SK-MEL-5 (cell line): ENCODE results near the gene IQCF2. TPM values are rescaled to one million over a fixed set of nuclear protein-coding genes. Genes with fewer than 3 reads are reported as not detected.
"Not testable (repeated sequence)": the region's sequence is repeated elsewhere in the genome, so short reads cannot be mapped to it uniquely, and the experiment has no call there.

Experiments used
- DNase-seq: peaks from one replicate; pipeline ENCODE4 v3.0.0-alpha.2; 2016; ENCODE audit warnings: low read depth, low spot score
- in situ Hi-C: cut with HindIII; loops from 2 replicates; pipeline ENCODE4 v1.10.0; 2016; ENCODE audit warnings: low sequenced_read_pairs, high pct_unique_total_duplicates, low pct_unique_long_range_greater_than_20kb
- polyA plus RNA-seq, 2 experiments: library from polyadenylated mRNA; depleted of rRNA; stranded (reverse); fragments of >200 nt; gene quantifications; 2 replicates each; pipeline ENCODE4 v1.2.3, GENCODE V29; 2015
- total RNA-seq: library from RNA; depleted of rRNA; stranded (reverse); fragments of >200 nt; shearing (Covaris generic); gene quantifications from 2 replicates; pipeline ENCODE4 v1.2.3, GENCODE V29; 2014; rRNA removed

Gene IQCF2
- total RNA-seq, result not detected in 2 replicates
- not detected in 2 replicates for polyA plus RNA-seq (2015; cell fraction: cytosol; rRNA removed)
- polyA plus RNA-seq (2015; cell fraction: nucleus; rRNA removed), result not detected in 2 replicates

DNA sequence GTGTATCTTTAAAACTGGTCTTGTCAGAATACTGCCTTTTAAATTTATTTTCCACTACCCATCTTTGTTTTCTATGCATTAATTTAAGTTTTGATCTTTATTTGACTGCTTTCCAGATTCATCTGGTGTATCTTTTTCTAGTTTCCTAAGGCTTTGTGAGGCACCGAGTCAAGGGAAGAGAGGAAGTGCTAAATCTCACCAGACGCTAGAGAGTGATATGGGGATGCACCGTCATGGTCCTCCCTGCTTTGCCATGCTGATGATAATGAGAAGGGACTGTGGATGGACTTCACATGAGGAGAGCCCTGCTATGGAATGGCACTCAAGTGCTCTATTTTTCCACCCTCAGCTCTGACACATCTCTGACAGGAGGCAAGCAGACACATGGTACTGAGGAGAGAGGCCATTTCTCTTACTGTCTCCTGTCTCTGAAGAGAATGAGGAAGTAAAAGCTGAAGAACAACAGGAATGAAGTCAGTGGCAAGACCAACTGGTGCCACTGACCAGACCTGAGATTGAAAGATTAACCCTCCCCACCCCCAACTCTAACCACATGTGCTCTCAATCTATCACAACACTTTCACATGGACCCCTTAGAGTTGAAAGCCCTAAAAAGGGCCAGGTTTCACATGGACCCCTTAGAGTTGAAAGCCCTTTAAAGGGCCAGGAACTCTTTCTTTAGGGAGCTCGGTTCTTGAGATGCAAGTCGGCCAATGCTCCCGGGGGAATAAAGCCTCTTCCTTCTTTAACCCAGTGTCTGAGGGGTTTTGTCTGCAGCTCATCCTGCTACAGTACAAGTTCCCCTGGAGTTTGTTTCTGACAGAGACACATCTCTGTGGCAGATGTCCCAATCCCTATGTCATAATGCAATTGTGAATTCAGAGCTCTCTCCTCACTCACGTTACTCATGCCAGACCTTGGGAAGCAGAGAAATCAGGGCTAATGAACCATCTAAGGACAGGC lies at the start of gene IQCF2:
Gene IQCF2, plus strand, starts transcription at position 913 of the 963 bp plus-strand sequence. CDS start 52 bp downstream, outside the sequence.
- no peak for DNase-seq
- in situ Hi-C loops, result no loop called here

DNA sequence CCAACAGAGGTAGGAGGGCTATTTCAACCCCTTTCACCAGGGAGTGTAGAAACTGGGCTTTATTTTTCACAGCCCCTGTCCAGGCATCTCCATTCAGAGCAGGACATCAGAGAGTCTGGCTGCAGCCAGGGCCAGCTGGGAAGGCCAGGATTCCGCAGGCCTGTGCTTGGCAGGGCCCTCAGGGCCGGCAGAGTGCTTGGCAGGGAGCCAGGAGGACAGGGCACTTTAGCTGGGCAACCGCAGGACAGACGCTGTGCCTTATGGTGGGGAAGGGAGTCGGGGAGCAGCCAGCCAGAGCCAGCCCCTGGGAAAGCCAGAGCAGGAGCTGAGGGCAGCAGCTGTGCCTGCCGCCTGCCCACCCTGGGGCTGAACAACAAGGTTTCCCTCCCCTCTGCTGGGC lies 47.9 kb upstream of the IQCF2 start:
- DNase-seq, result no peak
- in situ Hi-C loops, result no loop called here

DNA sequence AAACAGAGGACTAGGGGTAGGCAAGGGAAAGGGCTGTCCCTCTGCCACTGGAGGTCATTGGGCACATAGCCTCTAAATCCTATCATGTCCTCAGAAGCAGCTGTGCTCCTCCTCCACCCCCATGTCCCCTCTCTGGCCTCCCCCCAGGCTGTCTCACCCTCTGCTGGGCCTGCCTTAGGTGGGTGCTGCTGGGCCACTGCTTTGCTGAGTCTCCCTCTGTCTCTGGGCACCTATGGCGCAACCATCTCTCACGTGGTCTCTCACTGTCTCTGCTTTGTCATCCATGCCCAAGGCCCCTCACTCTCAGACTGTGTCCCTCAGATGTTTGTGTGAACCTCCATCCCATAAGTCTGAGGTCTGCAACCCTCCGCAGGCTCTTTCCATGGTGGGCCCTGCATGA lies 47.4 kb upstream of the IQCF2 start:
- DNase-seq, result no peak
- in situ Hi-C loops, result no loop called here

DNA sequence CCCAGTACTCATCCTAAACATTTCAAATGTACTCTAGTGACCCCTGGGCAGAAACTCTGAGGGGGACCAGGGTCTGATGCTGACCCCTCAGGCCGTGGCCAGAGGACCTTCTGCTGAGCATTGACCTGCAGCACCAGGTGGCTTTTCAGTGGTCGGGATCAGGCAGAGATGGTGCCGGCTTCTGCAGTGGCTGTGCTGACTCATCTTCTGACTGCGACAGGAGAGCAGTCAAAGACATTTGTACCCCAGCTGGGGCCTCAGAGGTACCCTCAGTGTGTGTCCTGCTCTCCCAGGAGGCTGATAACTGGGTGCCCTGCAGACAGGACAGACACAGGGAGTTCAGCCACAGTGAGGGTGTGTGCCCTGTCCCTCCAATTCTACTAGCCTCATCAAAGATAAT lies 45.8 kb upstream of the IQCF2 start:
- no peak for DNase-seq
- in situ Hi-C loops, result no loop called here

DNA sequence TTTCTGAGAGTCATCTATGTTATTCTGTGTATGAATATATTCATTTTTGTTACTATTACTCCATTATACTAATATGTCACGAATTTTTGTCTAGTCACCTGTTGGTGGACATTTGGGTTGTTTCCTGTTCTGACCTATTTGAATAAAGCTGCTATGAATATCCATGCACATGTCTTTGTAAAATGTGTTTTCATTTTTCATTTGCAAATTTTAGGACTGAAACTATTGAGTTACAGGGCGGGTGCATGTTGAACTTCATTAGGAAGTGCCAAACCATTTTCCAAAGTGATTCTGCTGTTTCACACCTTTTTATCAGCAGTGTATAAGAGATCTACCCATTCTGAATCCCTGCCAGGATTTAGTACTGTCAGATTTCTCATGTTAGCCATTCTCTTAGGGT lies 44.7 kb upstream of the IQCF2 start:
- in situ Hi-C loops, result no loop called here
- no peak for DNase-seq

DNA sequence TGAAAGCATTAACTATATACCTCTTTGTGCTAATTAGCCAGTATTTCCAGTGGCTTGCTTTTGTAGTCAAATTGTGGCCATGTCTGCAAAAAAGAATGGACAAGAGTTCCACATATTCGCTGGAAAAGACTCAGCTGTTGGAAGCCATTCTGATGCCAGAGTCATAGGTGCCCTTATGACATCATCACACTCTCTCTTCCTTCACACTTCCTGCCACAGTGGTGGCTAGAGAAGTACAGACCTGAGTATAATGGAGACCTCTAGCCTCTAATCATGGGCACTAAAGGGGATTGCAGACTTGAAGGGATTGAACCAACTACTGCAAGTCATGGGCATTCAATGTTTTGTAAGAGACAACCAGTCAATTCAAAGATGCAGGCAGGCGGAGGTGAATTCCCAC lies 44.0 kb upstream of the IQCF2 start:
- in situ Hi-C loops, result no loop called here
- DNase-seq, result no peak

- DNase-seq, result no peak
- in situ Hi-C loops, result no loop called here
Observed at GRCh38 chr3:51819151-51819550, 42.3 kb upstream of the IQCF2 start.

DNA sequence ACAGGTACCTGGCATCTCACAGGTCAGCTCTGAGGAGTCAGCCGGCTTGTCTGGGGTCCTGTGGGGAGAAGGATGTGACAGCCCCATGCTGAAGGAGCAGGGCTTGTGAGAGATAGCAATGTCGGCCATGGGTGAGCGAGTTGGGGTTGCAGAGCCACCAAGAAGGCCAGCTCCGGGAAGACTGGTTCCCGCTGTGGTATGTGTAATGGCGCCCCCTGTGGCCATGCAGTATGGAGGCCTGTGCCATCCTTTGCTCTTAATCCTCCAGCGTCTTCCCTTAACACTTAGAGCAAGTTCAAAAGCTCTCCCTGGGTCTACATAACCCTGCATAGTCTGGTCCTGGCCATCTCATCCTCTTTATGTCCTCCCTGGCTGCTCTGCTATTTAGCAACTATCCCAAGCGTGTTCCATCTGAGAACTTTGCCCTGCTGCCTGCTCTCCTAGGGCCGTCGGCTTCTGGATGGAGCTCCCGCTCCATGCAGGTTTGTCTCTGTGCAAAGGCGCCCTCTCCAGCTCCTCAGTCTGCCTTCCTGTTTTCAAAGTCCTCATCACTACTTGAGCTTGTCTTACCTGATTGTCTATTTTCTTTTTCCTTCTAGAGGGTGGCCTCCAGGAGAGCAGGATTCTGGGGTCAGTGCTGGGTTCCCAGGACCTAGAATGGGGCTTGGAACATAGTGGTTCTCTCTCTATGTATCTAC lies 41.6 kb upstream of the IQCF2 start:
- in situ Hi-C loops, result no loop called here
- peak; percentile 54 for DNase-seq

DNA sequence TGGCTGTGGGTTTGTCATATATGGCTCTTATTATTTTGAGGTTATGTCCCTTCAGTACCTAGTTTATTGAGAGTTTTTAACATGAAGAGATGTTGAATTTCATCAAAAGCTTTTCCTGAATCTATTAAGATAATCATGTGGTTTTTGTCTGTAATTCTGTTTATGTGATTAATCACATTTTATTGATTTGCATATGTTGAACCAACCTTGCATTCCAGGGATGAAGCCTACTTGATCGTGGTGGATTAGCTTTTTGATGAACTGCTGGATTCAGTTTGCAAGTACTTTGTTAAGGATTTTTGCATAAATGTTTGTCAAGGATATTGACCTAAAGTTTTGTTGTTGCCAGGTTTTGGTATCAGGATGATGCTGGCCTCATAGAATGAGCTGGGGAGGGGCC lies 33.1 kb upstream of the IQCF2 start:
- in situ Hi-C loops, result no loop called here
- no peak for DNase-seq

GRCh38 chr3:51830345-51830744 lies 31.1 kb upstream of the IQCF2 start:
- in situ Hi-C loops, result no loop called here
- DNase-seq, result no peak

DNA sequence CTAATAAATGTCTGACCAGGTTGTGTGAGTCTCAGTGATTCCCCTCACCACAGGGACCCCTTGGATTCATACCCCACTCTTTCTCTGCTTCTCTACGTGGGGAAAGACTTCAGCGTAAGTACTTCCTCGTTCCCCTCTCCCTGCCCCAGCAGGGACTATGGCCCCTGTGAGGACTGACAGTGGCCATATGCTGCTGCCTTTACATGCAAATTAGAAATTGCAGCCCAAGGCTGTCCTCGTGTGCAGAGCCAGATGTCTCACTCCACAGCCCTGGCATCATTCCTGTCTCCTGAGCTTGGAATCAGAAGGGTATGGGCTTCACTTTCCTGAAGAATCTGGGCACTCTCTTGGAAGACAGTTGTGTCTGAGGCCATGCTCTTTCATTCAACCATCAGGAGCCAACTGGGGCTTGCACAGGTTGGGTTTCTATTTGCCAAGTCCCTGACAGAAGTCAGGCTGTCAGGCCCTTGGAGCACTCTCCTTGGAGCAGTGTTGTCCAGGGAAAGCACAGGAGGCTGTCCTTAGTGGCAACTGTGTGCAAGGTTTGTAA lies 30.5 kb upstream of the IQCF2 start:
- in situ Hi-C loops, result no loop called here
- no peak for DNase-seq

- in situ Hi-C loops, result no loop called here
- peak; percentile 88 for DNase-seq
Observed at GRCh38 chr3:51836606-51837005, 24.8 kb upstream of the IQCF2 start.

DNA sequence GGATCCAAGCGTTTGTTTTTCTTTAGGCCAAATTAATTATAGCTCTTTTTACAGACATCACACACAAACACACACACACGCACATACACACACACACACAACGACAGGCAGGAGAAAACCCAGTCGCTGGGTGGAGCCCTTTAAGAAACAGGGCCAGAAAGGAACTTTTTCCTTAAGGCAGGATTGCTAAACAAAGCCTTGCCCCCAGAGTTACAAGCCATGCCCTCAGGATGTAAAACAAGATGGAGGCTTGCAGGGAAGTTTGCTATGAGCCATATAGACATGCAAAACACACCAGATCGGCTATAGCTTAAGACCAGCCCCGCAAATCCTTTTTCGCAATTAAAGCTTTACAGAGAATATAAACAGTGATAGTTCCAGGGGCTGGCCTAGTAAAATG lies 16.3 kb upstream of the IQCF2 start:
- in situ Hi-C loops, result no loop called here
- DNase-seq, result no peak

- in situ Hi-C loops, DNase-seq: not testable (repeated sequence)
Observed at GRCh38 chr3:51855411-51855810, 6.0 kb upstream of the IQCF2 start.

GRCh38 chr3:51862886-51863285 lies 1.5 kb downstream of the IQCF2 start:
- DNase-seq, result no peak
- in situ Hi-C loops, result no loop called here

DNA sequence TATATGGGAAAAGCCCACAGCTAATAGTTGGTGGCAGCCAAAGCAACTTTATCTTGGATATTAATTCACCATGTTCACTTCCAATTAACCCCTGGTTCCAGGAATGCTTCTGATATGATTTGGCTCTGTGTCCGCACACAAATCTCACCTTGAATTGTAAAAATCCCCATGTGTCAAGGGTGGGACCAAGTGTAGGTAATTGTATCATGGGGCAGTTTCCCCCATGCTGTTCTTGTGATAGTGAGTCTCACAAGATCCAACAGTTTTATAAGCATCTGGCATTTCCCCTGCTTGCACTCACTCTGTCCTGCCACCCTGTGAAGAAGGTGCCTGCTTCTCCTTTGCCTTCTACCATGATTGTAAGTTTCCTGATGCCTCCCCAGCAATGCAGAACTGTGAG lies 7.5 kb downstream of the IQCF2 start:
- DNase-seq, in situ Hi-C loops: not testable (repeated sequence)

- in situ Hi-C loops, result no loop called here
Observed at GRCh38 chr3:51869304-51869703, 7.9 kb downstream of the IQCF2 start.

GRCh38 chr3:51873253-51873766 lies 11.9 kb downstream of the IQCF2 start:
- DNase-seq, result no peak
- in situ Hi-C loops, result no loop called here

More at GRCh38 chr3:51869304-51869703, 7.9 kb downstream of the IQCF2 start:
- no peak for DNase-seq
